Measurements from ENCODE around the gene APP.
"Not testable (repeated sequence)": the region's sequence is repeated elsewhere in the genome, so short reads cannot be mapped to it uniquely, and the experiment has no call there.

Gene APP

DNA sequence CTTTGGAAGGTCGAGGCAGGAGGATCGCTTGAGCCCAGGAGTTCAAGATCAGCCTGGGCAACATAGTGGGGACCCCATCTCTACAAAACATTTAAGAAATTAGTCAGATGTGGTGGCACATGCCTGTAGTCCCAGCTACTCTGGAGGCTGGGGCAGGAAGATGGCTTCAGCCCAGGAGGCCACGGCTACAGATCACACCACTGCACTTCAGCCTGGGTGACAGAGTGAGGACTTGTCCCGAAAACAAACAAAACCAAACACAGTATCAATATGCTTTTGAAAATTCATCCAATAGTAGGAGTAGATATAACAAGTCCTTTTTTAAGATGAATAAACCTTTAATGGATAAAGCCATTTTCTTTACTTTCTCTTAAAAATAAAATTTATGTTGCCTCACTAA lies 8.5 kb downstream of the APP start:
- DNase-seq: no peak

DNA sequence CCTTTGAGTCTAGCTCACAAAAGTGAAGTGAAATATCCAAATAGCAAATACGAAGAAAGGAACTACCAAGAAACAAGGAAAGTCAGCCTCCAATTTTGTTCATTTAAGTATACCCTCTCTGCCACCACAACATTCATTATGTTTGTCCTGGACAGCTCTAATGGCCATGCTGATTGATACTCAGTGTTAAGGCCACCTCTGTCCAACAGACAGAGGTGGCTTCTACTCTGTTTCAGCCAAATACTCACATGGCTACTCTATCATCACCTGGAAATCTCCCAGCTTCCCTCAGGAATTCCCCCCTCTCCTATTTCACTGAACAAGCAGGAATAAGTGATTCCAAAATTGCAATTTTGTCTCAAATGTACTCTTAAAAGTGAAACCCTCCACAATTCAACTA lies 10.7 kb downstream of the APP start:
- no peak for DNase-seq

DNA sequence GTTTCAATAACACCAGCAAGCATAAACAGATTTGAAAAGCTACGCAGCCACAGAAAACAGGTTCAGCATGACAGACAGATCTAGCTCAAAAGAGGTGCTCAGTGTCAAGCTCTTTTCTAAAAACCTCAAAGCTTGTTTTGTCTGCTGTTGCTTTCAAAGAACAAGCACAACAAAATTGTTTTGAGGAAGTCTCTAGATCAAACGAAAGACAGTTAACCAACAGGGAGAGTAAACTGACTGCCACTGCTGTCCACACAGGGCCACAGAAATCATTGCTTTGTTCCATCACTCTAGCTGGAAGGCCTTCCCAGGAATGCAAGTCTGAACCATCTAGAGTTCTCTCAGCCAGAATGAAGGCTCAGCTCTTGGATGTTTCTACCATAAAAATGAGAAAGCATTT lies 12.8 kb downstream of the APP start:
- DNase-seq: no peak

- DNase-seq: no peak
Observed at GRCh38 chr21:26154753-26155152, 15.8 kb downstream of the APP start.

- no peak for DNase-seq
Observed at GRCh38 chr21:26153758-26154157, 16.8 kb downstream of the APP start.

DNA sequence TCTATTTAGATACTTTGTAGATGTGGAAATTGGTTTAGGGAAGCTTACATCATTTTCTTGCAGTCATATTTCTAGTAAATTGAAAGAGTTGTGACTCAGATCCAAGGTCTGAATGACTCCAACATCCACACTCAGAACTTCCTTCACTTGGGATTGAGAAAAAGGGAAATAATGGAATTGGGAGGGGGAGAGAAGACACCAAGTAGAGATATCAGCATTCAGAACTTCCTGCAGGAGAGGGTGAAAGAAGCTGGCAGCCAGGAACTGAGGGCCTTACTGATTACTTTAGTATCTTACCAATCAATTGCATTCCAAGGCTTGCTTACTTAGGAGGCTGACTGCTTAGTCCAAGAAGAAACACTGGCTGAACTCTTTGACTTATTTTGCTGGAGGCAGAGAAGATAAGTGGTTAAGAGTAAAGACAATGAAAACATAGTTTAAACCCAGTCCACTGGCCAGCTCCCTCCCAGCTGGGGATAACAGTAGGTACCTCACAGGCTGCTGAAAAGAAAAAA lies 21.7 kb downstream of the APP start:
- DNase-seq: peak; percentile 85

GRCh38 chr21:26148071-26148839 lies 22.3 kb downstream of the APP start:
- DNase-seq: no peak

- no peak for DNase-seq
Observed at GRCh38 chr21:26147535-26147934, 23.0 kb downstream of the APP start.

DNA sequence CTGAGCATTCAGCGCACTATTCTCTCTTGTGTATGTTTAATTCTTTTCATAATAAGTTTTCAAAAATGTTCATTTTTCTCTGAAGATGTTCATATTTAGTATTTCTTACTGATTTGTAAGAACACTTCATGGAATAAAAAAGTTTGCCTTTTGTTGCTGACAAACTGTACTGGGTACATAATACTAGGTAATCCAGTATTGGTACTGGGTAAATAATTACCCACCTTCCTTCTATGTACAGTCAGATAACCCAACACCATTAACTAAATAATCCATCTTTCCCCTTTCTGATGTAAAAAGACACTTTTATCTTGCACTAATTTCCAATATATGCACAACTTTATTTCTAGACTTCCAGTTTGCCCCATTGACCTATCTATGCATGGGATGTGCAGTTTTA lies 23.9 kb downstream of the APP start:
- DNase-seq: no peak

GRCh38 chr21:26144031-26144430 lies 26.5 kb downstream of the APP start:
- no peak for DNase-seq

DNA sequence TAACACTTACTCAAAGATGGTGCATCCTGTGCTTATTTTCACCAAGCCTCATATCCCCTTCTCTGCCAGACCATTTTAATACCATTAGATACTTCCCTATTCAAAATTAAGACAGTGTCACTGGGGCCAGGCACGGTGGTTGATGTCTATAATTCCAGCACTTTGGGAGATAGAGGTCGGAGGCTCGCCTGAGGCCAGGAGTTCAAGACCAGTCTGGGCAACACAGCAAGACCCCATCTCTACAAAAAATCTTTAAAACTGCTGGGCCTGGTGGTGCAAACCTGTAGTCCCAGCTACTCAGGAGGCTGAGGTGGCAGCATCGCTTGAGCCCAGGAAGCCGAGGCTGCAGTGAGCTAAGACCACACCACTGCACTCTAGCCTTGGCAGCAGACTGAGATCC lies 28.2 kb downstream of the APP start:
- no peak for DNase-seq

- DNase-seq: peak; percentile 59
Observed at GRCh38 chr21:26140926-26141325, 29.6 kb downstream of the APP start.

- DNase-seq: peak; percentile 87
Observed at GRCh38 chr21:26140164-26140579, 30.4 kb downstream of the APP start.

DNA sequence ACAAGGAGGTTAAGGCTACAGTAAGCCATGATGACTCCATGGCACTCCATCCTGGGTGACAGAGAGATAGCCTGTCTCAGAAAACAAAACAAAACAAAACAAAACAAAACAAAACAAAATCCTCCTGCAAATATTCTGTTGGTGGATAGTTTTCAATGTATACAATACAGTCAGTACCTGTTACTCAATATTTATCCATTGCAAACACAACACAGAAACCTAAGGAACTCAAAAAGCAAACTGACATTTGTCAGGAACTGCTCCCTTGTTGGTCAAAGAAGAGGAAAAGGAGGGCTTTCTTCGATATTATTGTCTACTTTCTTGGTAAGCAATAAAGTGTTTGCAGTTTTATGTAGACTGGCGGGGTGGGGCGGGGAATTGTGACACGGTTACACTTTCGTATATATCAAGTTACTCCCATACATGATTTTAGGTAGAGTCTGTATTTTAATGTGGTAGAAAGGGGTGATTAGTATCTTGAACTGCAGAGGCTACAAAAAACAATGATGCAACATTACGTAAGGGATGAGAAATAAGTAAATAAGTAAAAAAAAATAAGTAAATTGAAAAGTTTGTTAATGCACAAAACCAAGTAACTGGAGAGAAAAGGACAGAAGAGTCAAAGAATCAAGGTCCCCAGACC lies 31.8 kb downstream of the APP start:
- DNase-seq: no peak

GRCh38 chr21:26137379-26138060 lies 33.0 kb downstream of the APP start:
- no peak for DNase-seq

DNA sequence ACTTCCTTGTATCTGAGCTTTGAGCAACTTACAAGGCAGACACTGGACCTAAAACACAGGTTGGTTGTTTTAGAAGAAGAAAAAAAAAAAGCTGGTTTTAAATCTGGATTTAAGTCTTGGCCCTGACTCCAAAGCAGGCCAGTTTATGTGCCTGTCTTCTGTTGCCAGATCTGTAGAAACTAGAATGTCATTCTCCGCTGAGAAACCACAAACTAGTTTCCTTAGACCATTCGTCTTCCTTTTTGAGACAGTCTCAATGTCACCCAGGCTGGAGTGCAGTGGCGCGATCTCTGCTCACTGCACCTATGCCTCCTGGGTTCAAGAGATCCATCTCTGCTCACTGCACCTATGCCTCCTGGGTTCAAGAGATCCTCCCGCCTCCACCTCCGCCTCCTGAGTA lies 33.9 kb downstream of the APP start:
- DNase-seq: no peak

- DNase-seq: no peak
Observed at GRCh38 chr21:26135520-26135919, 35.0 kb downstream of the APP start.

DNA sequence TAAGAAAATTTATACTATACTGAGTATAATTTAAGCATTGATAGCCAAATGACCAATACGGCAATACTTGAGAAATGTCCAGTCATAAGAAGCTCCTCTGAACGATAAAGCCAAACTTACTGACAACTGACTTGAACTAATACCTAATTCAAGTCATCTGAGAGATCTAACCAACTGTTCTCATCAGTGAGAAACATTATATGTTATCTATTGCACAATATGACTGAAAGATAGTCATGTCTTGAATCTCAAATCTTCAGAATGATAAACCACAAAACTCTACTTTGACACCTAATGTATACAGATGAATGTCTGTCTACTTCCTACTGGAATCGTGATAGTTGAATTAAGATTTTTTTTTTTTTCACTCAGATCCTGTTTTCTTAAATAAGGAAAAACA lies 39.0 kb downstream of the APP start:
- no peak for DNase-seq

GRCh38 chr21:26131053-26131452 lies 39.5 kb downstream of the APP start:
- DNase-seq: not testable (repeated sequence)

GRCh38 chr21:26130249-26130881 lies 40.2 kb downstream of the APP start:
- peak; percentile 71 for DNase-seq

DNA sequence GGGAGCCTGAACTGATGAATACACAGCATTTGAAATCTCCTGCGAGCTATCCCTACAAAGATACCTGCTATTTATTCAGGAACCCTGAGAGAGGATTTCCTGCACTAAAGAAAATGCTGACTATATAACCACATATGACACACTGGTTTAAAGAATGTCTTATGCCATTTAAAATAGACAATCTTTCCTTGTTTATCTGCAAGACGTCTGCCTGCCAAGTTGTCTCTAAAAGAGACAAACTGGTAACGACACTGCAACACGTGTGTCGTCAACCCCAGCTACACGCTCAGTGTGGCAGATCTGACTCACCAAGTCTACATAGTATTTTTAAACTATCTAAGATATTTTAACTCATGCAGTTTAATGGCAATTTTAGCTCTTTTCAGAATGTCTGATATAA lies 42.7 kb downstream of the APP start:
- no peak for DNase-seq

DNA sequence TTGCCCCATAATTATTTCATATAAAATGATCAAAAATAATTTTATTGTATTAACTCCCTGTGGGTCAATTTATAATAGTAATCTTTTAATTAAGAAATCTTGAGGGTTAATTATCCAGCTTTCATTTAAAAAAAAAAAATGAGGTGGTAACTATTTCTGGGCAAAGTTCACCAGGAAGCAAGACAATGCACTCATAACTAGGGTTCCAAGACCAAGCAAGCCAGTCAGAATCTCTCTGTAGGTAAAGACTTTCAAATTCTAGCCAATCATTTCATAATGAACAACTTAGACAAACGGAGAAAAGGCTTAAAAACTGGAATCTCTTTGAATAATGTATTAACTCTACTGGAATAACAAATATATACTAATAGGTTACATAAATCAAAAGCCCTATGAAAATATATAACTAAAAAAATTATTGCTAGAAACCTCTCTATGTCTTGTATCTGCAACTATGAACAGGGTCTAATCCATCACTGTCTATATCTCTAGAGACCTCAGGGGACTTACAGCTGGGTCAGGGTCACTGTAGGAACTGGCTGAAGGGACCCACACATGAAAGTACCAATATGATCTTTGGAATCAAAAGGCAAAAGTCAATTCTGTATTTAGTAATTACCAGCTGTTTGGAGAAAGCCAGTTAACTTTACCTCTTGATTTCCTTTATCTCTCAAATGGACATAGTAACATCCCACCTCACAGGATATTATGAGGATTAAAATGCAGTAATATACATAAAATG lies 43.3 kb downstream of the APP start:
- no peak for DNase-seq

- DNase-seq: no peak
Observed at GRCh38 chr21:26126168-26126553, 44.4 kb downstream of the APP start.

Data from suppressor macrophage treated with lipopolysaccharide for 4 hours (primary cell).